ENCODE measurements around the gene FOXF1. TPM values are rescaled to one million over a fixed set of nuclear protein-coding genes. Genes with fewer than 3 reads are reported as not detected.

Gene FOXF1
- total RNA-seq, 1 experiment from 2014 or later = not detected

- TF ChIP-seq KAT7 (CRISPR knock-in tag; IDR thresholded peaks at IDR 0.05; ENCODE audit: borderline replicate concordance) (no peak), E2F4 (CRISPR knock-in tag; IDR thresholded peaks at IDR 0.05; ENCODE audit: borderline replicate concordance, low read depth) (no peak), ZNF232 (CRISPR knock-in tag; IDR thresholded peaks at IDR 0.05) (no peak), OVOL2 (CRISPR knock-in tag; IDR thresholded peaks at IDR 0.05; ENCODE audit: borderline replicate concordance) (no peak), SOX15 (CRISPR knock-in tag; IDR thresholded peaks at IDR 0.05) (no peak), CTCF (IDR thresholded peaks at IDR 0.05) (no peak), ZNF532 (CRISPR knock-in tag; IDR thresholded peaks at IDR 0.05; ENCODE audit: borderline replicate concordance) (no peak)
- TF ChIP-seq, protein P1, sequence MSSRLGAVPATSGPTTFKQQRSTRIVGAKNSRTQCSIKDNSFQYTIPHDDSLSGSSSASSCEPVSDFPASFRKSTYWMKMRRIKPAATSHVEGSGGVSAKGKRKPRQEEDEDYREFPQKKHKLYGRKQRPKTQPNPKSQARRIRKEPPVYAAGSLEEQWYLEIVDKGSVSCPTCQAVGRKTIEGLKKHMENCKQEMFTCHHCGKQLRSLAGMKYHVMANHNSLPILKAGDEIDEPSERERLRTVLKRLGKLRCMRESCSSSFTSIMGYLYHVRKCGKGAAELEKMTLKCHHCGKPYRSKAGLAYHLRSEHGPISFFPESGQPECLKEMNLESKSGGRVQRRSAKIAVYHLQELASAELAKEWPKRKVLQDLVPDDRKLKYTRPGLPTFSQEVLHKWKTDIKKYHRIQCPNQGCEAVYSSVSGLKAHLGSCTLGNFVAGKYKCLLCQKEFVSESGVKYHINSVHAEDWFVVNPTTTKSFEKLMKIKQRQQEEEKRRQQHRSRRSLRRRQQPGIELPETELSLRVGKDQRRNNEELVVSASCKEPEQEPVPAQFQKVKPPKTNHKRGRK (CRISPR knock-in tag; IDR thresholded peaks at IDR 0.05; ENCODE audit: borderline replicate concordance) = no peak
Measured at GRCh38 chr16:86533767-86534351, 23.5 kb downstream of the FOXF1 start (continued).

DNA sequence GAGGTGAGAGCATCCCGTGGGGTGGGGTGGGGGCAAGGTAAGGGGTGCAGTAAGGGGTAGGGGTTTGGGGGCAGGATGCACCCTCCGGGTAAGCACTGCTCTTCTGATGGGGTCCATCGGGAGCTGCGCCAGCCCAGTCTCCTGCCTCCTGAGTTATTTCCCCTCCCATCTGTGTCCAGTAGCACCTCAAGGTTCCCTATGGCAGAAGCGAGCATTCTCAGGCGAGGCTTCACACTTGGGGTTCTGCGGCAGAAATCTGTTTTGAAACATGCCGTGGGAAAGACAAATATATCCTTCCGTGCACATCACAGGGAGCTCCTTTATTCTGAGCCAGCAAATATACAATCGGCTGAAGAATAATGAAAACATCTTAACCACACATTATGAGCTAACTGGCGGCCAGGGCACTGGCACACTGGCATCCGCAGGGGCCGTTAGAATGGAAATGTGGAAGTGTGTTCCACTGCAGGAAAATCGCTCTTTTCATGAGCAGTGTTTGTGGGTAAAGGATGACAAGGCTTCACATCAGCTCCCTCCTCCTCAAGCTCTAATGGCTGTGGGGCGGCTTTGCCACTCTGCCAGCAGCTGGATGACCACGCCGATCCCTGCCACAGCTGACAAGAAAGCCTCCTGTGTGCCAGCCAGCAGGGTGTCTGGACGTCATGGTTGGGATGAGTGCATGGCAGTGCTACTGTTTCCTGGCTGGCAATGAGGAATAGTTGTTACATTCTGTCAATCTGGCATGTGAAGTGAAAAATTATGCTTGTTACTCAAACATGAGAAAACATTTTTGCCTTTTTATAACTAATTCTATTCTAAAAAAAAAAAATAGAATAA lies 24.7 kb downstream of the FOXF1 start:
- no peaks in the 10 kb centered on the region for H3K4me1 Mint-ChIP-seq
- ATAC-seq = no peak
- peaks cover 11% of the 10 kb centered on the region for H3K36me3 Mint-ChIP-seq
- CTCF ChIA-PET = no interaction called here
- POLR2A ChIA-PET = no interaction called here
- no peak for DNase-seq (ENCODE audit: low spot score)
- no peak overlapping the region for H3K4me3 Mint-ChIP-seq
- H3K9me3 Mint-ChIP-seq = no peaks in the 10 kb centered on the region
- TF ChIP-seq ZSCAN18 (CRISPR knock-in tag; IDR thresholded peaks at IDR 0.05) (no peak), SMAD4 (CRISPR knock-in tag; IDR thresholded peaks at IDR 0.05) (no peak)
- H3K27me3 Mint-ChIP-seq (ENCODE audit: low read depth) = no peaks in the 10 kb centered on the region
- H3K27ac Mint-ChIP-seq = no peak overlapping the region

- Mint-ChIP-seq H3K27ac (no peak overlapping the region), H3K4me1 (no peaks in the 10 kb centered on the region), H3K36me3 (peaks cover 23% of the 10 kb centered on the region), H3K4me3 (no peak overlapping the region), H3K9me3 (no peaks in the 10 kb centered on the region), H3K27me3 (ENCODE audit: low read depth) (no peaks in the 10 kb centered on the region)
- no peak for TF ChIP-seq CTCF (IDR thresholded peaks at IDR 0.05)
- TF ChIP-seq PREB (CRISPR knock-in tag; IDR thresholded peaks at IDR 0.05; ENCODE audit: borderline replicate concordance) = no peak
- CTCF ChIA-PET = no interaction called here
- POLR2A ChIA-PET = no interaction called here
- DNase-seq (ENCODE audit: low spot score) (no peak), ATAC-seq (no peak)
Measured at GRCh38 chr16:86536621-86537020, 26.3 kb downstream of the FOXF1 start.

All from WTC11 (cell line).